Caki2 (cell line): Measurements from ENCODE around the gene RAB33B. TPM values are rescaled to one million over a fixed set of nuclear protein-coding genes. Genes with fewer than 3 reads are reported as not detected.
A peak's percentile ranks its signal among the peaks of the same experiment; 100 is the strongest.

Source experiments
- DNase-seq: peaks from one replicate; pipeline ENCODE4 v3.0.0-alpha.2; 2015; ENCODE audit warnings: low read depth
- in situ Hi-C: cut with HindIII; loops from 2 replicates; pipeline ENCODE4 v1.10.0; 2016; ENCODE audit warnings: low sequenced_read_pairs, low pct_unique_long_range_greater_than_20kb, mixed read lengths
- total RNA-seq: library from RNA; depleted of rRNA; stranded (reverse); fragments of >200 nt; shearing (Covaris generic); gene quantifications from 2 replicates; pipeline ENCODE4 v1.2.3, GENCODE V29; 2014; ENCODE audit warnings: low replicate concordance

RAB33B gene
- total RNA-seq, 1 experiment from 2014 or later, result 9.5 TPM

GRCh38 chr4:139499186-139499585 is 45.3 kb downstream of the RAB33B start:
- in situ Hi-C loops, result no loop called here
- no peak for DNase-seq

- in situ Hi-C loops, result no loop called here
- DNase-seq, result no peak
Measured at GRCh38 chr4:139501117-139501516, 47.2 kb downstream of the RAB33B start.

GRCh38 chr4:139501527-139501926 is 47.6 kb downstream of the RAB33B start:
- DNase-seq, result no peak
- in situ Hi-C loops, result no loop called here

GRCh38 chr4:139501927-139502899 is 48.3 kb downstream of the RAB33B start:
- no peak for DNase-seq
- in situ Hi-C loops, result no loop called here

GRCh38 chr4:139503622-139504166 is 49.8 kb downstream of the RAB33B start:
- no peak for DNase-seq
- in situ Hi-C loops, result no loop called here

- DNase-seq, result no peak
- in situ Hi-C loops, result no loop called here
Measured at GRCh38 chr4:139506774-139507173, 52.9 kb downstream of the RAB33B start.

GRCh38 chr4:139508581-139509237 is 54.8 kb downstream of the RAB33B start:
- no peak for DNase-seq
- in situ Hi-C loops, result no loop called here

GRCh38 chr4:139509727-139510410 is 55.9 kb downstream of the RAB33B start:
- in situ Hi-C loops, result no loop called here
- peak; percentile 34 for DNase-seq

GRCh38 chr4:139511320-139511719 is 57.4 kb downstream of the RAB33B start:
- in situ Hi-C loops, result no loop called here

GRCh38 chr4:139514382-139515059 is 60.6 kb downstream of the RAB33B start:
- in situ Hi-C loops, result no loop called here
- no peak for DNase-seq

More at GRCh38 chr4:139511320-139511719, 57.4 kb downstream of the RAB33B start:
- peak; percentile 6 for DNase-seq

- in situ Hi-C loops, result no loop called here
- no peak for DNase-seq
Measured at GRCh38 chr4:139515531-139515958, 61.6 kb downstream of the RAB33B start.

- in situ Hi-C loops, result no loop called here
- DNase-seq, result no peak
Measured at GRCh38 chr4:139521754-139522401, 68.0 kb downstream of the RAB33B start.

- in situ Hi-C loops, result no loop called here
- no peak for DNase-seq
Measured at GRCh38 chr4:139522457-139522856, 68.5 kb downstream of the RAB33B start.

GRCh38 chr4:139523076-139523475 is 69.2 kb downstream of the RAB33B start:
- DNase-seq, result no peak
- in situ Hi-C loops, result no loop called here

- DNase-seq, result no peak
- in situ Hi-C loops, result no loop called here
Measured at GRCh38 chr4:139524062-139524631, 70.2 kb downstream of the RAB33B start.

GRCh38 chr4:139525414-139525813 is 71.5 kb downstream of the RAB33B start:
- in situ Hi-C loops, result no loop called here
- no peak for DNase-seq
